ENCODE measurements around the gene SLFN5.
"Not testable (repeated sequence)": the region's sequence is repeated elsewhere in the genome, so short reads cannot be mapped to it uniquely, and the experiment has no call there.

- not testable (repeated sequence) for TF ChIP-seq POLR2A, TAF1, POLR2AphosphoS5 (IDR thresholded peaks at IDR 0.05; ENCODE audit: low read depth, low read length)
These were observed 40.3 kb upstream of the SLFN5 start for GRCh38 chr17:35202582-35202981.
